T-helper 22 cell (primary cell): ENCODE measurements around the gene P3H2.

Experiments used
- DNase-seq: peaks from one replicate; pipeline ENCODE4 v3.0.0-alpha.2; 2020; ENCODE audit warnings: low read depth

The P3H2 gene

DNA sequence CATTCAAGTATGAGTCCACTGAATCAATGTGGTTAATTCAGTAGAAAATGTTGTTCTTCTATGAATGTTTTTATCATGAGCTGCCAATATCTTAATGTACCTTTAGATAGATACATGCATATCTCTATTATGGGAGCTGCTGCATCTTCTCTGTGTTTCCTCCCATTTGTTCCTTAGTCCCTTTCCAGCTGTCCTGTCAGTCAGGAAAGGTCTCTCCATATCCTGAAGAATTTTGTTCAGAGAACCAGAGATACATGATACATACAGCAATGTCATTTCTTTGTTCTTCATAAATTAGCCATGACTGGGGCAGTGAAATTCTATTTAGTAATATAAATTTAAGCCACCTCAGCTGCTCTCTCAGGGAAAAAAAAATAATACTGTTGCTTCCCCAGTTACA lies 103.7 kb downstream of the P3H2 start:
- no peak for DNase-seq

DNA sequence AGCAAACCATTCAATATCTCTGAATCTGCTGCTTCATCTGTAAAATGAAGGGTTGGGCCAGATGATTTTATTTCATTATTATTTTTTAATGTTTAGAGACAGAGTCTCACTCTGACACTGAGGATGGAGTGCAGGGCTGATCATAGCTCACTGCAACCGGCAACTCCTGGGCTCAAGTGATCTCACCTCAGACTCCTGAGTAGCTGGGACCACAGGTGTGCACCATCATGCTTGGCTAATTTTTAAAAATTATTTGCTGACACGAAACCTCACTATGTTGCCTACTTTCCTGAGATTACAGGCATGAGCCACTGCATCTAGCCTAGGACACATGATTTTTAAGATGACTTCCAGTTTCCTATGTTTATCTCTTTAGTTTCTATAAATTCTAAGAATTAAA lies 105.8 kb downstream of the P3H2 start:
- DNase-seq = no peak

DNA sequence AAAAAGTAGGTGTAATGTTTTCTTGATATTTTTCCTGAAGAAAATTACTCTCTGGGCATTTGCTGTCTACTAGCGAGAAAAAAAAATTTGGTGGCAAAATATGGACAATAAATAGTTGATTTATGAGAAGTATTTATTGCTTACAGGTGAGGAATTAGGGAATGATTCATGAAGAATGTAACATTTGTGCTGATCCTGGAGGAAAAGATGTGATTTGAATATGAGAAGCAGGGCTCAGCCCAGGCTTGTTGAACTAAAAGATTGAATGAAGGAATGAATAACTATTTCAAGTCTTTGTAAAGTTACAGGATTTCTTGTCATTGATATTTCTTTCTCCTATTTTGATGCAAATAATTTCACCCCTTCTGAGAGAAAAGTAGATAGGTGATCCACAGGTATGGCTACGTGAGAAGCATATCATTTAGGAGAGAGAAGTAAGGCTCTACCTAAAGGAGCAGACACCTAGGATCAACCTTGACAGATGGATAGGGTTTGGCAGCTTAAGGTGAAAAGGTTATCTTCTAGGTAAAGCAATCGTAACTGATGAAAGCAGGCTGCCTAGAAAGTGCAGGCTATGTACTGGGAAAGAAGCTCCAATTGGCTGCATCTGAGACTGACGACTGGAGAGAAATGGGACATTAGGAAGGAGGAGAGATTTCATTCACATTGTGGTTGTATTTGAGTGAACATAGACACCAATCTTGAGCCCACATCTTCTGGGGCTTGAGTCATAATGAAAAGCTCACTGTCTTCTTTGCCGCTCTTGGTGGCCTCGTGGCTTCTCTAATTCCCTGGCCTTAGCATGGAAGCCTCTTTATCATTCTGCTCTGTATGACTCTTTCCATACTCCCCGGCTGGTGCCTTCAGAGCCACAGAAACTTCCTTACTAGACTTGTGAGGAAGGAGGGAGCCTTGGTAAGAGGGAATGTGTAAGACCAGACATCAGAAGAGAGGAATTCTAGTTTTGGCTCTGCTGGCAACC lies 106.5 kb downstream of the P3H2 start:
- no peak for DNase-seq

DNA sequence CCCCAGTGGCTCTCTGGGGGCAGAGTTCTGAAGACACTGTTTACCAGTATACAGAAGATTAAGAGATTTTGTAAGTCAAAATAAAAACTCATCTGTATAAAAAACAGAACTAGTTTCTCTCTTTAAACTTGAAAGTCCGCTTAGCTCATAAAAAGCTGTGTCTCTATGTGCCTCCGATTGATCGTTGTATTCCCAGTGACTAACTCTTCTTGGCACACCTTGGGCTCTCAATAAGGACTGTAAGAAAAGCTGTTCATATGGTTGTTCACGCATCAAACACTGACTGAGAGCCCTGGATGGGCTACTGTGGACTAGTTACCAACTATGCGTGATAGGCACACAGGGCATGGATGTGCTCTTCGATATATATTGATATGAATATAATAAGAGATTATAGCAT lies 107.9 kb downstream of the P3H2 start:
- DNase-seq = no peak

DNA sequence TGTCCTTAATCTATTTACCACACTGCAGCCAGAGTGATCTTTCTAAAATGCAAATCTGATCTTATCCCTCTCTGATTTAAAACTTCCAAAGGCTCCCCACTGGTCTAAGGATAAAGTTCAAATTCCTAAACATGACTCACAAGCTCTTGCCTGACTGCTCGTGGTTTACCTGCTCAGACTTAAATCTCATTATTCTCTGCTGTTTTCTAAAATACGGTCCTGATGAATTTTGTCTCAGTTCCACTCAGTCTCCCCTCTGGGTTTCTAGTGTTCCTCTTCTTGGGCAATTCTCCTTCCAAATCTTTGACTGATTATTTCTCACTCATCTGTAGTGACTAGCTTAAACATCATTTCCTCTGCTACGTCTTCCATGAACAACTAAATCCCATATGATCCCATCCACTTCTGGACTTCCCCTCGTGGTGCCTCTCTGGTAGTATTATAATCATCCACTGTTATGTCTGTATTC lies 108.3 kb downstream of the P3H2 start:
- no peak for DNase-seq

DNA sequence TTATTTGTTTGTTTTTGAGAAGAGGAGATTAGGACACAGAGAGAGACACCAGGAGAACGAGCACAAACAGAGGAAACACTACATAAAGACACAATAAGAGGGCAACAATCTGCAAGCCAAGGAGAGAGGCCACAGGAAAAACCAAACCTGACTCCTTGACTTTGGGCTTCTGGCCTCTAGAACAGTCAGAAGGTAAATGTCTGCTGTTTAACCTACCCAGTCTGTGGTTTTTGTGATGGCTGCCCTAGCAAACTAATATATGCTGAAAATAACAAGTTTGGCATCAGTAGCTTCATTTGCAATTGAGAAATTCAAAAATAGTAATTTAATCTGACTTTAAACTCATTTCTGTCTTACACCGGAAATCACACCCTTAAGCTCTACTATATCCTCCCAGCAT lies 110.2 kb downstream of the P3H2 start:
- no peak for DNase-seq

DNA sequence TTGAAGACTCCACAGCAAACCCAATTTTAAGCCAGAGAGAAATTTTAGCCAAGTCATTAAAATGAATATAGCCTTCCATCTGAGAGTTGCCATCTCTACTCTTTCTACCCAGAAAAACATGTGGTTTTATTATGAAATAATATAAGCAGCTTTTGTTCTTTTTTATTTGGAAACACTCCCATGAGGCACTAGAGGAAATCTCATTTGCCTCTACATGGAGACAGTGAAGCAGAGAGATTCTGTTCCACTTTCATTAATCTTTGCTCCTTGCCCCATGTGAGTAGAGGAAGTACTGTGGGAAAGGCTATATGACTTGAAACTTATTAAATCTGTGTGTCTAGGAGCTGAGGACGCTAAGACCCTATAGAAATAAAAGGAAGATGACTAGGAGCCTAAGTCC lies 111.1 kb downstream of the P3H2 start:
- DNase-seq = no peak

DNA sequence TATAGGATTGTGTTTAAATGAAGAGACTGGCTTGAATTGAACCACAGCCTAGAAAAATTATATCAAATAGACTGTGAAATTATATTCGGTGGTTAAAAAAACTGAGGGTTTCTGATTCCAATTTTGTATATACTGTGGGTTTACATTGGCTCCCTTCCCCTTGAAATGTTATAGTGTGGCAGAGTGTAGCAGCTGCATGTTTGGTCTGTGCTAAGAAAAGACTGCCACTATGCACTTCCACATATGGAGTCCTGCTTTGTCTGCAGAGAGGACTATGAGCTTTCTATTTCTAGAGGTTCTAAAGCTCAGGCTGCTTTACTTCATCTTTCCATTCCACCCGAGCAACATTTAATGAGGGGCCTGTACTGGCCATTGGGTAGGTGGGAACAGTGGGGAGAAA lies 112.3 kb downstream of the P3H2 start:
- no peak for DNase-seq

DNA sequence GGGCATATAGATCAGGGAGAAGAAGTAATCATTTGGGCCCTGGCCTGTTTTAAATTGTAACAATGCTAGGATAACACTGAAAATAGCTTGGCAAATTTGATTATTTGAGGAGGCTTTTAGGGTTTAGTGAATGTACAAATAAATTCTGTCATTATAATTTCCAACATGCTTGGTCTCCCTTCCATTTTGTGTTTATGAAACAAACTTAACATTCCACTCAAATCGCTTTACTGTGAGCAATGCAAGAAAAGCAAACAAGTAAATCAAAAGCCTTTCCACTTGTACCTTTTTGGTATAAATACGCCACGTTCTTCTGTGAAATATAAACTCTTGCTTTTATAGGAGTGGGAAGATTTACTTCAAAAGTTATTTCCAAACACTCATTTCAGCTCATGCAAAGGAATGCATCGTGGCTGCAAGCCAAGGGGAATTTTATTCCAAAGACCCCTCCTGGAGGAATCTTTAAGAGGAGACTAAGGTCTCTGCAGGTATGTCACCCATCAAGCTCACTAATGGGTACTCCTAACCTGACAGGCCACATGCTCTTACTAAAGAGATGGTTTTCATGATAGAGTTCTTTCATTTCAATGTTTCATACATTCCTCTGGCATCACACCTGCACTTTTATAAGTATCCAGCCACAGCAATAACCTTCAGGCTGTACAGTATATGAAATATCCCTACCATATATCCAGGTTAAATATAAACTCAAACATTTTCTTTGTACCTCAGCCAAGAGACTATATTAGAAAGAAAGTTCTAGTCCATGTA lies 115.2 kb downstream of the P3H2 start:
- DNase-seq = no peak

- no peak for DNase-seq
Observed at GRCh38 chr3:190004656-190005055, 116.0 kb downstream of the P3H2 start.

GRCh38 chr3:190003681-190004123 lies 117.0 kb downstream of the P3H2 start:
- DNase-seq = no peak

DNA sequence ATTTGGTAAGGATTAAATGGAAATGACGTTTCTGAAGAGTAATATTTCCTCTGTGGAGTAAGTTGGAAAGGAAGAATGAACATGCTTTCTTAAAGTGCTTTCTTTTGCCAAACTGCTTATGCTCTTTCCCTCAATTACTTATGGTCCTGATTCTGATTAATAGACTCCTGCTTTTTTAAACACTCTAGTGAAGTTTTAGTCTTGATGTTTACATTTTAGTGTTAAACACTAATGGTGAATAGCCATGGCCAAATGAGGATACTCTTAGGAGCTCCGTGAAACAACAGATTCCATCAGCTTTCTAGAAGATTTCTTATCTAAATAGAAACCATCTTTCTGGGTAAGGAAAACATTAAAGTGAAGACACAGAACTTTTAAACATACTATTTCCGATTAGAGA lies 117.6 kb downstream of the P3H2 start:
- DNase-seq = no peak

GRCh38 chr3:190001426-190001825 lies 119.3 kb downstream of the P3H2 start:
- no peak for DNase-seq

GRCh38 chr3:190000861-190001196 lies 119.9 kb downstream of the P3H2 start:
- DNase-seq = no peak

DNA sequence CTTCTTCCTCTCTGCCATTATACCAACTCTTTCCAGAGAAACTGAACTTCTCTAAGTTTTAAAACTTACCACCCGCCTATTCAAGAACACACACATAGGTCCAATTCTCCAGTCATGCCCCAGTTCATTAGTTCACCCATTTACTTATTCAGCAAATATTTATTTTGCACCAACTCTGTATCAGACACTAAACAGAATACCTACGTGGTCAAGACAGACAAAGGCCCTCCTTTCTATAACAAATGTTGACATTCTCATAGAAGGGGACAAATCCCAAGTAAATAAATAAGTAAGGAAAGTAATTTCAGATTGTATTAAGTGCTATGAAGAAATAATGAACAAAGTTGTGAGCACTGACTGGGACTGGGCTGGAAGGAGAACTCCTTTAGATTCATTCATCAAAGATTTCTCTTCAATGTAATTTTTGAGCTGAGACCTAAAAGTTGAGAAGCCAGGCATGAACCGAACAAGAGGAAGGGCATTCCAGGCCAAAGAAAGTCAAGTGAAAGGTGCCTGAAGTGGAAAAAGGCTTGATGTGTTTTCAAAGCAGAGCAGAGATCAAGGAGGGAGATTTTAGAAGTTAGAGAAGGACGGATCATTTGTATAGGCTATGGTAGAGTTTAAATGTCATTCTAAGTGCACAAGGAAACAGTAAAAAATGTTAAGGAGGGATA lies 120.4 kb downstream of the P3H2 start:
- DNase-seq = no peak

GRCh38 chr3:189999718-190000117 lies 121.0 kb downstream of the P3H2 start:
- no peak for DNase-seq

DNA sequence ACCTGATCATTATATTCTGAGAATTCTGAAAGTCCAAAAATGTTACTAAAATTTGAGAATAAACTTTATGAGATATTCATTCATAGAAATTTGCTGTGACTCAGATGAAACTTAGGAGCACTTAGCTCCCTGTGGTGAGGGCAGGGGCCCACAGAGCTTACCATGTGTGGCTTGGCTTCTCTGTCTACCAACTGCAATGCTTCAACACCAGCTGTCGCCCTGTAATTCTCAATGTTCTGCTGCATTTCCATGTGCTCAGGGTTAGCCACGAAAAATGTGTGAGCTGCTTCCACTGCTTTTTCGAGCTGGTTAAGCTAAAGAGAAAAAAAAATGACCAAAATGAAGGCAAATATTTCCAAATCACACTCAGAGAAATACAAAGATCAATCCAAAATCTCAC lies 125.6 kb downstream of the P3H2 start:
- no peak for DNase-seq

- no peak for DNase-seq
Observed at GRCh38 chr3:189990826-189991225, 129.9 kb downstream of the P3H2 start.

GRCh38 chr3:189988854-189989253 lies 131.8 kb downstream of the P3H2 start:
- DNase-seq = no peak

DNA sequence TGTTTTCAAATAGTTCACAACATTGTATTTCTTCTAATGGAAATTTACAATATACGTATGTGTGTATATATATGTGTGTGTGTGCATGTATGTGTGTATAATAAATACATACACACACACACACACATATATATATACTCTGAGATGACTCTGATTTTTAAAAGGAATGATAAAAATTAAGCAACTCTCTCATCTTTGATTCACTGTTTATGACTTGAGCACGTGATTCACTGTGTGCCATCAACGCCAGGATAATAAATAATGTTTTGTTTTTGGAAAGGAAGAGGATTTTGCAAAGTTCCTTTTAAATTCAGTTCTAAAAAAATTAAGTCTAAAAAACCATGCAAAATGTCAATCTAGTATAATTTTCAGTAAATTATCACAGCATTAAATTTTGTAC lies 132.4 kb downstream of the P3H2 start:
- no peak for DNase-seq

- DNase-seq = no peak
Observed at GRCh38 chr3:189985948-189986347, 134.7 kb downstream of the P3H2 start.

GRCh38 chr3:189983612-189984011 lies 137.1 kb downstream of the P3H2 start:
- no peak for DNase-seq
